ENCODE measurements around the gene TESK2.

TESK2 gene

DNA sequence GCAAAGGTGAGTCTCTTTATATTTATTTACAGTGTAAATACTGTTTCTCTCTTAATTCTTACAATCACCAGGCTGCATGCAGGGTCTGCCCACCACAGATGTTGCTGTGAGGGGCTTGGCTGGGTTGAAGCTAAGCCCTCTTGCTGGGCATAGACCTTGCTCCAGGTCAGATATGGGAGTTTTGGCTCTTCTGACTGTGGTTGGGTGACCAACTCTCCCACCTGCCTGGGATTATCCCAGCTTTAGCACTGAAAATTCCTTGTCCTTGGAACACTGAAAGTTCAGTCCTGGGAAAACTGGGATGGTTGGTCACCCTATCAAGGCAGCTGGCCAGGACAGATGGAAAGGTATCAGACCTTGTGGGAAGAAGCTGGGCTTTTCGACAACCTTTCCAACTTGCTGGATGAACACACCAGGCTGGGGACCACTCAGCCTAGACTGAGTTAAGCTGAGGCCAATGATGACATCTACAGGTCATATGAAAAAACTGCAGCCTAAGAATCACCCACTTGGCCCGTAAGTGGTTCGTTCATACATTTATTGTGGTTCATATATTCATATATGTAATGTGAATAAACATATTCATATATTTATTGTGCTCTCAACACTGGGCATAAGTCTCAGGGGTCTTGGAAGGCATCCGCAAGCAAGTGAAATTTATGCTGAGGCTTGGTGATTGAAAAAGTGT, 190.8 kb downstream of the TESK2 start:
- TF ChIP-seq, protein P1, sequence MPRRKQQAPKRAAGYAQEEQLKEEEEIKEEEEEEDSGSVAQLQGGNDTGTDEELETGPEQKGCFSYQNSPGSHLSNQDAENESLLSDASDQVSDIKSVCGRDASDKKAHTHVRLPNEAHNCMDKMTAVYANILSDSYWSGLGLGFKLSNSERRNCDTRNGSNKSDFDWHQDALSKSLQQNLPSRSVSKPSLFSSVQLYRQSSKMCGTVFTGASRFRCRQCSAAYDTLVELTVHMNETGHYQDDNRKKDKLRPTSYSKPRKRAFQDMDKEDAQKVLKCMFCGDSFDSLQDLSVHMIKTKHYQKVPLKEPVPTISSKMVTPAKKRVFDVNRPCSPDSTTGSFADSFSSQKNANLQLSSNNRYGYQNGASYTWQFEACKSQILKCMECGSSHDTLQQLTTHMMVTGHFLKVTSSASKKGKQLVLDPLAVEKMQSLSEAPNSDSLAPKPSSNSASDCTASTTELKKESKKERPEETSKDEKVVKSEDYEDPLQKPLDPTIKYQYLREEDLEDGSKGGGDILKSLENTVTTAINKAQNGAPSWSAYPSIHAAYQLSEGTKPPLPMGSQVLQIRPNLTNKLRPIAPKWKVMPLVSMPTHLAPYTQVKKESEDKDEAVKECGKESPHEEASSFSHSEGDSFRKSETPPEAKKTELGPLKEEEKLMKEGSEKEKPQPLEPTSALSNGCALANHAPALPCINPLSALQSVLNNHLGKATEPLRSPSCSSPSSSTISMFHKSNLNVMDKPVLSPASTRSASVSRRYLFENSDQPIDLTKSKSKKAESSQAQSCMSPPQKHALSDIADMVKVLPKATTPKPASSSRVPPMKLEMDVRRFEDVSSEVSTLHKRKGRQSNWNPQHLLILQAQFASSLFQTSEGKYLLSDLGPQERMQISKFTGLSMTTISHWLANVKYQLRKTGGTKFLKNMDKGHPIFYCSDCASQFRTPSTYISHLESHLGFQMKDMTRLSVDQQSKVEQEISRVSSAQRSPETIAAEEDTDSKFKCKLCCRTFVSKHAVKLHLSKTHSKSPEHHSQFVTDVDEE (CRISPR knock-in tag; IDR thresholded peaks at IDR 0.05): no peak
- TF ChIP-seq ZFP30 (CRISPR knock-in tag; IDR thresholded peaks at IDR 0.05): no peak
- TF ChIP-seq TOX (CRISPR knock-in tag; IDR thresholded peaks at IDR 0.05; ENCODE audit: borderline replicate concordance): no peak
- TF ChIP-seq, protein P2, sequence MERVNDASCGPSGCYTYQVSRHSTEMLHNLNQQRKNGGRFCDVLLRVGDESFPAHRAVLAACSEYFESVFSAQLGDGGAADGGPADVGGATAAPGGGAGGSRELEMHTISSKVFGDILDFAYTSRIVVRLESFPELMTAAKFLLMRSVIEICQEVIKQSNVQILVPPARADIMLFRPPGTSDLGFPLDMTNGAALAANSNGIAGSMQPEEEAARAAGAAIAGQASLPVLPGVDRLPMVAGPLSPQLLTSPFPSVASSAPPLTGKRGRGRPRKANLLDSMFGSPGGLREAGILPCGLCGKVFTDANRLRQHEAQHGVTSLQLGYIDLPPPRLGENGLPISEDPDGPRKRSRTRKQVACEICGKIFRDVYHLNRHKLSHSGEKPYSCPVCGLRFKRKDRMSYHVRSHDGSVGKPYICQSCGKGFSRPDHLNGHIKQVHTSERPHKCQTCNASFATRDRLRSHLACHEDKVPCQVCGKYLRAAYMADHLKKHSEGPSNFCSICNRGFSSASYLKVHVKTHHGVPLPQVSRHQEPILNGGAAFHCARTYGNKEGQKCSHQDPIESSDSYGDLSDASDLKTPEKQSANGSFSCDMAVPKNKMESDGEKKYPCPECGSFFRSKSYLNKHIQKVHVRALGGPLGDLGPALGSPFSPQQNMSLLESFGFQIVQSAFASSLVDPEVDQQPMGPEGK (CRISPR knock-in tag; IDR thresholded peaks at IDR 0.05; ENCODE audit: borderline replicate concordance): no peak
- TF ChIP-seq ISL1 (CRISPR knock-in tag; IDR thresholded peaks at IDR 0.05): no peak
- TF ChIP-seq, protein P3, sequence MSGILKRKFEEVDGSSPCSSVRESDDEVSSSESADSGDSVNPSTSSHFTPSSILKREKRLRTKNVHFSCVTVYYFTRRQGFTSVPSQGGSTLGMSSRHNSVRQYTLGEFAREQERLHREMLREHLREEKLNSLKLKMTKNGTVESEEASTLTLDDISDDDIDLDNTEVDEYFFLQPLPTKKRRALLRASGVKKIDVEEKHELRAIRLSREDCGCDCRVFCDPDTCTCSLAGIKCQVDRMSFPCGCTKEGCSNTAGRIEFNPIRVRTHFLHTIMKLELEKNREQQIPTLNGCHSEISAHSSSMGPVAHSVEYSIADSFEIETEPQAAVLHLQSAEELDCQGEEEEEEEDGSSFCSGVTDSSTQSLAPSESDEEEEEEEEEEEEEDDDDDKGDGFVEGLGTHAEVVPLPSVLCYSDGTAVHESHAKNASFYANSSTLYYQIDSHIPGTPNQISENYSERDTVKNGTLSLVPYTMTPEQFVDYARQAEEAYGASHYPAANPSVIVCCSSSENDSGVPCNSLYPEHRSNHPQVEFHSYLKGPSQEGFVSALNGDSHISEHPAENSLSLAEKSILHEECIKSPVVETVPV (CRISPR knock-in tag; IDR thresholded peaks at IDR 0.05): no peak
- no peak for TF ChIP-seq TCF4 (CRISPR knock-in tag; IDR thresholded peaks at IDR 0.05; ENCODE audit: borderline replicate concordance)
- TF ChIP-seq BACH2 (CRISPR knock-in tag; IDR thresholded peaks at IDR 0.05; ENCODE audit: borderline replicate concordance): no peak
- TF ChIP-seq ESRRG (CRISPR knock-in tag; IDR thresholded peaks at IDR 0.05): no peak
- TF ChIP-seq ZFP3 (CRISPR knock-in tag; IDR thresholded peaks at IDR 0.05): no peak
- TF ChIP-seq SNAI2 (CRISPR knock-in tag; IDR thresholded peaks at IDR 0.05): no peak
- ATAC-seq: peak; percentile 50

DNA sequence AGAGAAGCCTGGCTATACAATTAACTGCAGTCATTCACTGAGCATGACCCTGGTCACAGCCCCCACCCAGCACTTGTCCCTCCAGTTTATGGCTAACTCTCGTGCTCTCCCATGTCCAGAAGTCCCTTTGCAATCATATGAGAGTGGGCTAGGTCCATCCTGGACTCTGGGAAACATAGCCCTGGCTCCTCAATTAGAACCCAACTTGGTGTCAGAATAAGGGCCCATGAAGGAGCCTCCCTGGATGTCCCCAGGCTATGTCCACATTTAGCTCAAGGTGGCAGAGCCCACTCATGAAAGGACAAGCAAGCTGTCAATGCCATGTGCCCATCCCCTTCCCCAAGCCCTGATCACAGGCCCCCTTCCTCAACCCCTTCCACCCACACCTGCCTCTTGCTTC, 191.7 kb downstream of the TESK2 start:
- no peak for ATAC-seq
- TF ChIP-seq OSR1 (CRISPR knock-in tag; IDR thresholded peaks at IDR 0.05): no peak
- TF ChIP-seq, protein P3 (CRISPR knock-in tag; IDR thresholded peaks at IDR 0.05): no peak
- no peak for TF ChIP-seq ISL1 (CRISPR knock-in tag; IDR thresholded peaks at IDR 0.05)
- TF ChIP-seq RARB (CRISPR knock-in tag; IDR thresholded peaks at IDR 0.05): no peak
- TF ChIP-seq, protein P4, sequence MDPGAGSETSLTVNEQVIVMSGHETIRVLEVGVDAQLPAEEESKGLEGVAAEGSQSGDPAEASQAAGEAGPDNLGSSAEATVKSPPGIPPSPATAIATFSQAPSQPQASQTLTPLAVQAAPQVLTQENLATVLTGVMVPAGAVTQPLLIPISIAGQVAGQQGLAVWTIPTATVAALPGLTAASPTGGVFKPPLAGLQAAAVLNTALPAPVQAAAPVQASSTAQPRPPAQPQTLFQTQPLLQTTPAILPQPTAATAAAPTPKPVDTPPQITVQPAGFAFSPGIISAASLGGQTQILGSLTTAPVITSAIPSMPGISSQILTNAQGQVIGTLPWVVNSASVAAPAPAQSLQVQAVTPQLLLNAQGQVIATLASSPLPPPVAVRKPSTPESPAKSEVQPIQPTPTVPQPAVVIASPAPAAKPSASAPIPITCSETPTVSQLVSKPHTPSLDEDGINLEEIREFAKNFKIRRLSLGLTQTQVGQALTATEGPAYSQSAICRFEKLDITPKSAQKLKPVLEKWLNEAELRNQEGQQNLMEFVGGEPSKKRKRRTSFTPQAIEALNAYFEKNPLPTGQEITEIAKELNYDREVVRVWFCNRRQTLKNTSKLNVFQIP (CRISPR knock-in tag; IDR thresholded peaks at IDR 0.05; ENCODE audit: borderline replicate concordance, low read depth): no peak
- TF ChIP-seq ARNTL (CRISPR knock-in tag; IDR thresholded peaks at IDR 0.05; ENCODE audit: borderline replicate concordance, low read depth): no peak

DNA sequence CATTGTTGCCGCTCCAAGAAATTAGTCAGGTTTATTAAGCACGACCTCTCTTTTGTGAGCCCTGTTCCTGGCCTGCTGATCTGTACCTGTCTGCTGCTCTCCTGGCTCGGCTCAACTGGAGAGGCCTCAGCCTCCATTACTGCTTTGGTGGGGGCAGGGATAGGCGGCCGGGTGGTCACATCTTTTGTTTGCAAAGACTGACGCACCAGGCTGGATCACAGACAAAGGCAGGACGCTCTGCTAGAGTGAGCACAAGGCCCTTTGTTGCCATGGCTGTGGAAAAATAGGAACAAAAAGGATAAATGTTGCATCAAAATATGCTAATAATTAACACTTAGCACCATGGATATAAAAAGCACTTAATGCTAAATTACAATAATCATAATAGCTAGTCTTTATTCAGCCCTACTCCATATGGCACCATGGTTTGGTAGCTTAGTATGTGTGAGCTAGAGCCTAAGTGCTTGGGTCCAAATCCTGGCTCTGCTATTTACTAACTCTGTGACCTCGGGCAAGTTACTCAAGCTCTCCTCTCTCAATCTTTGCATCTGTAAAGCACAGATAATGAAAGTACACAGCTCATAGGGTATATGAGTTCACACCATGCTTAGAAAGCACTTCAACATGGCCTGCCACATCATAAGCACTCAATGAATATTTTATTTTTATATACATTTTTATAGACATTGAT, 193.2 kb downstream of the TESK2 start:
- TF ChIP-seq ZNF565 (CRISPR knock-in tag; conservative IDR thresholded peaks at IDR 0.05; ENCODE audit: low read depth): no peak
- no peak for TF ChIP-seq RARB (CRISPR knock-in tag; IDR thresholded peaks at IDR 0.05)
- no peak for TF ChIP-seq TOX (CRISPR knock-in tag; IDR thresholded peaks at IDR 0.05; ENCODE audit: borderline replicate concordance)
- no peak for TF ChIP-seq ZFP30 (CRISPR knock-in tag; IDR thresholded peaks at IDR 0.05)
- no peak for TF ChIP-seq ZC3H10 (CRISPR knock-in tag; IDR thresholded peaks at IDR 0.05)
- TF ChIP-seq SNAI2 (CRISPR knock-in tag; IDR thresholded peaks at IDR 0.05): no peak
- TF ChIP-seq ZNF70 (CRISPR knock-in tag; IDR thresholded peaks at IDR 0.05): no peak
- no peak for ATAC-seq
